Breast epithelium (tissue), 3 donors: ENCODE data around the gene PRKAB2.

ENCODE experiments used
- CTCF ChIP-seq, 3 donors: fragments of 450-650 bp; IDR thresholded peaks; one replicate each; pipeline ENCODE4 v1.5.1; 2016 to 2017; ENCODE audit warnings: antibody characterized with exemption in 3 of 3, mild to moderate bottlenecking in 3 of 3, moderate library complexity in 3 of 3
- POLR2A ChIP-seq: fragments of 450-650 bp; IDR thresholded peaks from one replicate; pipeline ENCODE4 v1.6.1; 2016; ENCODE audit warnings: antibody characterized with exemption, mild to moderate bottlenecking, moderate library complexity
- POLR2AphosphoS5 ChIP-seq, 3 donors: sonication (generic); formaldehyde crosslinking; IDR thresholded peaks; one replicate each; pipeline ENCODE4 v1.6.1; 2017; ENCODE audit warnings: antibody characterized with exemption in 3 of 3

- no peak for TF ChIP-seq POLR2AphosphoS5 (IDR thresholded peaks at IDR 0.05)
- no peak for TF ChIP-seq CTCF (IDR thresholded peaks at IDR 0.05)
- TF ChIP-seq POLR2A, result no peak
Observed at GRCh38 chr1:147162093-147162492, 10.2 kb downstream of the PRKAB2 start.
